Neuron (in vitro differentiated cells): Measurements from ENCODE around the gene POLR3G.

Experiments used
- H2AFZ ChIP-seq: one replicate; pipeline ENCODE4 v1.6.1; 2013; ENCODE audit warnings: low read depth, mild to moderate bottlenecking, inconsistent platforms, low read length, moderate library complexity
- H3K27me3 ChIP-seq: one replicate; pipeline ENCODE4 v1.6.1; 2013; ENCODE audit warnings: low read length; ENCODE audit not compliant: insufficient read depth
- H3K36me3 ChIP-seq: one replicate; pipeline ENCODE4 v1.6.1; 2013; ENCODE audit warnings: low read length; ENCODE audit not compliant: insufficient read depth
- H3K4me1 ChIP-seq: one replicate; pipeline ENCODE4 v1.6.1; 2013; ENCODE audit warnings: low read length; ENCODE audit not compliant: insufficient read depth
- H3K4me3 ChIP-seq: 2 replicates; pipeline ENCODE4 v1.5.1; 2013; ENCODE audit warnings: mild to moderate bottlenecking, low read length, moderate library complexity
- H3K9me3 ChIP-seq: one replicate; pipeline ENCODE4 v1.6.1; 2013; ENCODE audit warnings: low read length

Gene POLR3G

GRCh38 chr5:90477621-90478215, 3.1 kb downstream of the POLR3G start:
- no peaks in the 10 kb centered on the region for H3K27me3 ChIP-seq
- H2AFZ ChIP-seq = no peak overlapping the region
- no peak overlapping the region for H3K4me3 ChIP-seq

GRCh38 chr5:90479611-90480385, 5.1 kb downstream of the POLR3G start:
- H3K36me3 ChIP-seq = no peaks in the 10 kb centered on the region

More at GRCh38 chr5:90477621-90478215, 3.1 kb downstream of the POLR3G start:
- H3K9me3 ChIP-seq = no peaks in the 10 kb centered on the region
- no peaks in the 10 kb centered on the region for H3K36me3 ChIP-seq
- peaks cover 12% of the 10 kb centered on the region for H3K4me1 ChIP-seq

DNA sequence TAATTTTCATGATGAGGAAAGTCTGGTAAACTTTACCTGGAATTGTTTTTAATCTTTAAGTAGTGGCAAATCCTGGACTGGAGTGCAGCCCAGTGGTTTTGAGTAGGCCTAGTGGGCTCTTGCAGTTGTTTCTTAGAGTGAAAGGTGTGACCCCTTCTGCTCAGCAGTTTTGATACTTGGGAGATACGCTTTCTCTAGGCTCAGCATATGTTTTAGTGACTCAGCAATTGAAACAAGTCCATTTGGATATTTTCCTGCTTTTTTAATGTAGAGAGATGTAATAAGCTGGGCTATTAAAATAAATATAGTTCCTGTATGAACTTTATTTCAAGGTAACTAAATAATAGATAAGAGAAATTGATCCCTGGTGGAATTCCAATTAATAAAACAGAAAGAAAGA, 6.0 kb downstream of the POLR3G start:
- H3K27me3 ChIP-seq = no peaks in the 10 kb centered on the region
- no peaks in the 10 kb centered on the region for H3K9me3 ChIP-seq
- no peak overlapping the region for H2AFZ ChIP-seq
- no peaks in the 10 kb centered on the region for H3K36me3 ChIP-seq
- peaks cover 17% of the 10 kb centered on the region for H3K4me1 ChIP-seq
- H3K4me3 ChIP-seq = no peak overlapping the region

More at GRCh38 chr5:90479611-90480385, 5.1 kb downstream of the POLR3G start:
- Histone ChIP-seq H3K4me3 (no peak overlapping the region), H3K9me3 (no peaks in the 10 kb centered on the region), H2AFZ (no peak overlapping the region), H3K27me3 (no peaks in the 10 kb centered on the region), H3K4me1 (peaks cover 14% of the 10 kb centered on the region)

DNA sequence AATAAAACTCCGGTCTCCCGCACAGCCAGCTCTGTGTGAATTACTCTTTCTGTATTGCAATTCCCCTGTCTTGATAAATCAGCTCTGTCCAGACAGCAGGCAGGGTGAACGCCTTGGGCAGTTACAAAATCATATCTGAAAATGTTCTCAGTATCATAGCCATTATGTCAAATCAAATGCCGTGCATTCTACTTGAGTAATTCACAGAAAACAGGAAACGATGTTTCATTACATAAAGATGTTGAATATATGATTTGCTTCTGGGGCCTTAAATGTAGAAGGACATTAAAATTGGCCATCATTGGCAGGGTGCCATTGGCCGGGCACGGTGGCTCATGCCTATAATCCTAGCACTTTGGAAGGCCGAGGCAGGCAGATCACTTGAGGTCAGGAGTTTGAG, 8.5 kb downstream of the POLR3G start:
- Histone ChIP-seq H3K4me1 (peaks cover 11% of the 10 kb centered on the region), H3K36me3 (no peaks in the 10 kb centered on the region), H3K4me3 (no peak overlapping the region), H3K9me3 (no peaks in the 10 kb centered on the region), H3K27me3 (no peaks in the 10 kb centered on the region), H2AFZ (no peak overlapping the region)

GRCh38 chr5:90484540-90484939, 9.9 kb downstream of the POLR3G start:
- Histone ChIP-seq H3K4me3 (no peak overlapping the region), H3K9me3 (no peaks in the 10 kb centered on the region), H3K4me1 (peaks cover 11% of the 10 kb centered on the region), H3K27me3 (no peaks in the 10 kb centered on the region), H2AFZ (no peak overlapping the region), H3K36me3 (no peaks in the 10 kb centered on the region)

DNA sequence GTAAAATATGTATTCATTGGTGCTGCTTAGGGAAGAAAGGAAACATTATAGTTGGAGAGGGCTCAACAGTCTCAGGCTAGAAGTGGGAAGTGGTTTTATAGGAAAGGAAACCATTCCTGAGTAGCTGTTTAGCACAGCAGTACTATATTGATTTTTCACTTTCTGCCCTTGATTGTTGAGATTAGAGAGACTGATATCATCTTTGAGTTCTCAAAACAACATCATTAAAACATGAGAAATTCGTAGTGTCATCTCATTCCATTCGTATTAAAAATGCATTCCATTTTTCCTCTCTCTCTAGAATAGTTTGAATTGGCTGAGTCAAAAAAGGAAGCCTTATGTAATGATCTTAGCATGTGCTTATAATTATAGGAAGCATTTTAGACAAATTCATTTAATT, 14.1 kb downstream of the POLR3G start:
- no peaks in the 10 kb centered on the region for H3K9me3 ChIP-seq
- H2AFZ ChIP-seq = no peak overlapping the region
- no peaks in the 10 kb centered on the region for H3K27me3 ChIP-seq
- H3K4me1 ChIP-seq = peaks cover 11% of the 10 kb centered on the region
- H3K4me3 ChIP-seq = no peak overlapping the region
- no peaks in the 10 kb centered on the region for H3K36me3 ChIP-seq

DNA sequence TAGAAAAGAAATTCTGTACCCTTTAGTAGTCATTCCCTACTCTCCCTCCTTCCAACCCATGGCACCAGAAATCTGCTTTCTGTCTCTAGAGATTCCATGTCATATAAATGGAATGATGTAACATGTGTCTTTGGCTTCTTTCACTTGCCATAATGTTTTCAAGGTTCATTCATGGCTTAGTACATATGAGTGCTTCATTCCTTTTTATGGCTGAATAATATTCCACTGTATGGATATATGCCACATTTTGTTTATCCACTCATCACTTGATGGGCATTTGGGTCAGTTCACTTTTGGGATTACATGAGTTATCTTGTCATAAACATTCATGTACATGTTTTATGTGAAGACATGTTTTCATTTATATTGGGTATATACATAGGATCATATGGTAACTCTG, 19.4 kb downstream of the POLR3G start:
- Histone ChIP-seq H3K27me3 (no peaks in the 10 kb centered on the region), H3K4me1 (no peaks in the 10 kb centered on the region), H3K36me3 (no peaks in the 10 kb centered on the region), H2AFZ (no peak overlapping the region), H3K9me3 (peaks cover 3% of the 10 kb centered on the region), H3K4me3 (no peak overlapping the region)

DNA sequence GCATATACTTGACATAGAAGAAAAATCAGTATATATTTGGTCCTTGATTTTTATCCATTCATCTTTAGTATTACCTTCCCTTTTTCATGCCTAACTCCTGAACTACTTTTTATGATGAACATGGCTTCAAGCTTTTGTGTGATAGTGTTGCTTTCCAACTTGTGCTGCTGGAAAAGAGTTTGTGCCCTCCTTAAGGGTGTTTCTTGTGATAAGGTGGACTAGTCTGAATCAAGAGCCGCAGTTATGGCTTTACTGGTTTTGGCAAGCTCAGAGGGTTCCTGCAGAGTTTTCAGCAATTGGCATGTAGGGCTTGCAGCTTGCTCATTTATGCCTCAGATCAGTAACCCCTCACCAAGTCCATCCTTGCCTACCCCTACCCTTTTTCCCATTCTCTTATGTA, 20.5 kb downstream of the POLR3G start:
- H3K9me3 ChIP-seq = peaks cover 3% of the 10 kb centered on the region
- H3K36me3 ChIP-seq = no peaks in the 10 kb centered on the region
- no peak overlapping the region for H3K4me3 ChIP-seq
- no peaks in the 10 kb centered on the region for H3K4me1 ChIP-seq
- no peak overlapping the region for H2AFZ ChIP-seq
- H3K27me3 ChIP-seq = no peaks in the 10 kb centered on the region

DNA sequence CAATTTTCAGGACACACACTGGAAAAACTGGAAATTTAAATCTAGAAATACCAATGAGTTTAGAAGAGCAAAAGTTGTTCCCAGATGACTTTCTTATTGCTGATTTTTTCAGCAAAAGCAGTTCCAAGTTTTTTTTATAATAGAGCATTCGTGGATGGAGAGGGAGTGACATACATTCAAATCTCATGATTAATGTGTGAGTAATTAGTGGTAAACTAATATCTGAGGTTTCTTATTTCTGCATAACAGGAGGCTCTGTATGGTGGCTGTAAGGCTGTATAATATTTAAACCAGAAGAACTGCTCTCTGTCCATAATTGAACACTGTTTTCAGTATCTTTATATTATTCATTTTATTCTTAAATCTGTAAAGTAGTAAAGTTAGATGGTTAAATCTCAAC, 28.9 kb downstream of the POLR3G start:
- Histone ChIP-seq H3K4me1 (no peaks in the 10 kb centered on the region), H3K9me3 (no peaks in the 10 kb centered on the region), H3K27me3 (no peaks in the 10 kb centered on the region), H3K4me3 (no peak overlapping the region), H3K36me3 (no peaks in the 10 kb centered on the region), H2AFZ (no peak overlapping the region)

- H3K9me3 ChIP-seq = no peaks in the 10 kb centered on the region
- H3K27me3 ChIP-seq = no peaks in the 10 kb centered on the region
- H2AFZ ChIP-seq = no peak overlapping the region
- no peaks in the 10 kb centered on the region for H3K36me3 ChIP-seq
- no peaks in the 10 kb centered on the region for H3K4me1 ChIP-seq
- H3K4me3 ChIP-seq = no peak overlapping the region
These were observed 30.1 kb downstream of the POLR3G start for GRCh38 chr5:90504743-90505142.

DNA sequence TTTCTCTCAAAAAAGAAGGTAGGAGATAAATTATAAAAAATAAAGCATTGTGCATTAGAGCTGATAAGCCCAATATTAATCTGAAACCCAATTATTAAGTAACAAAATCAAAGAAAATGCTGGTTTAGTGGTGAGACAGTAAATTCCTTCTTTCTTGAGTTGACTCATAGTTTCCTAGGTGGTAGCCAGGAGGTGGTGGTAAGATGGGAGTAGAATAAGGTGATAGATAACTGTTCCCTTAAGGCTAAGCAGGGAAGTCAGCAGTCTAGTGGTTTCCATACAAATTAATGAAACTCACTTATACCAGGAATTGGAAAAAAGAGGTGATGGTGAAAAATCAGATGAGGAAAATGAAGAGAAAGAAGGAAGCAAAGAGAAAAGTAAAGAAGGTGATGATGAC, 31.6 kb downstream of the POLR3G start:
- no peak overlapping the region for H2AFZ ChIP-seq
- H3K9me3 ChIP-seq = no peaks in the 10 kb centered on the region
- H3K27me3 ChIP-seq = no peaks in the 10 kb centered on the region
- H3K36me3 ChIP-seq = no peaks in the 10 kb centered on the region
- no peak overlapping the region for H3K4me3 ChIP-seq
- H3K4me1 ChIP-seq = no peaks in the 10 kb centered on the region

DNA sequence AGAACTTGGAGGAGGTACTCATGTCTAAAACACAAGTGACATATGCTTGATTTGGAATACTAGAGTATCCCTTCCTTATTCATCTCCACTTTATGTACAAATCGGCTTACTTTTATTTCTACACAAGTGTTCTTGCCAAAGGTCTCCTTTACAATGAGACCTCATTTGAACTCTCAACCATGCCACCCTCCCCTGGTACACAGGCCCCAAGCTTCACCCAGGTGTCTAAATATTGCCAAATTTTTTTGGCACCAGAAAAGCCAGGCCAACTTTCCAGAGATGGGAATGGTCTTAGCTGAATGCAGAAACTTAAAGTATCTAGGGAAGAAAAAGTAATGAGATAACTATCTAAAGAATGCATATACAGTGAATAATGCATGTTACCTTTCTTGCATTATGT, 35.8 kb downstream of the POLR3G start:
- no peaks in the 10 kb centered on the region for H3K4me1 ChIP-seq
- no peak overlapping the region for H2AFZ ChIP-seq
- H3K9me3 ChIP-seq = no peaks in the 10 kb centered on the region
- no peaks in the 10 kb centered on the region for H3K27me3 ChIP-seq
- H3K36me3 ChIP-seq = no peaks in the 10 kb centered on the region
- no peak overlapping the region for H3K4me3 ChIP-seq

DNA sequence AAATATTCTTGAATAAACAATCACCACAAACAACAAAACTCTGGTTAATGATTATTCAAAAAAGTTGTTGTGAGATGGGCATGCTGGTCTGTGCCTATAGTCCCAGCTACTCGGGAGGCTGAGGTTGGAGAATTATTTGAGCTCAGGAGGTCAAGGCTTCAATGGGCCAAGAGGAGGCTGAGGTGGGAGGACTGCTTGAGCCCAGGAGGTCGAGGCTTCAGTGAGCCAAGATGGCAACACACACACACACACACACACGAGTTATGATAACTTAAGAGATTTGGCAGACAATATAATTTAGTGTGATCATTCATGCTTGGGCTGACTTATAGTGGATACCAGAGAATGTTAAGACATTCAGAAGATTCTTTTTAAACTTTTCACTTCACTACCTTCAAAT, 39.9 kb downstream of the POLR3G start:
- Histone ChIP-seq H2AFZ (no peak overlapping the region), H3K36me3 (peaks cover 15% of the 10 kb centered on the region), H3K27me3 (no peaks in the 10 kb centered on the region), H3K9me3 (no peaks in the 10 kb centered on the region), H3K4me1 (no peaks in the 10 kb centered on the region), H3K4me3 (no peak overlapping the region)

GRCh38 chr5:90518661-90519060, 44.0 kb downstream of the POLR3G start:
- Histone ChIP-seq H3K4me1 (no peaks in the 10 kb centered on the region), H3K4me3 (no peak overlapping the region), H3K36me3 (peaks cover 40% of the 10 kb centered on the region), H3K27me3 (no peaks in the 10 kb centered on the region), H2AFZ (no peak overlapping the region), H3K9me3 (no peaks in the 10 kb centered on the region)
